HG03060 (cell line): ENCODE results near the gene GZMM.

Experiments
- ATAC-seq: cut with Tn5 transposase; IDR thresholded peaks from one replicate; pipeline ENCODE4 v1.9.1; 2021; ENCODE audit warnings: low read depth, moderate number of reproducible peaks; ENCODE audit not compliant: unreplicated experiment

GZMM gene

GRCh38 chr19:543910-544608, at the start of gene GZMM:
GZMM (plus strand) TSS chr19:544053; CDS start chr19:544072, 19 bp downstream.
- ATAC-seq: no peak

GRCh38 chr19:494171-495080, 49.4 kb upstream of the GZMM start:
- no peak for ATAC-seq

DNA sequence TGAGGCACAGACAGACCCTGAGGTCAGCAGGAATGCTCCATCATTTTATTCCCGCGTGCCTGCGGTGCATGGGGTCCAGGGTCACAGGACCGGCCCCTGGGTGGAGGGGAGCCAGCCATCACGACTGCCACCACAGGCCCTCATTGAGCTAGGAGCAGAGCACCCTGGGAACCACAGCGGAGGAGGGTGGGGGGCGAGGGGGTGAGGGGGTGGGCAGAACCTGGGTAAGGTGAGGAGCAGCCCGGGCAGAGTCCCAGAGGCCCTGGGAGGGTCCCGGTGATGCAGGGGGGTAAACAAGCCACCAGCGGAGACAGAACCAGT, 48.8 kb upstream of the GZMM start:
- no peak for ATAC-seq

DNA sequence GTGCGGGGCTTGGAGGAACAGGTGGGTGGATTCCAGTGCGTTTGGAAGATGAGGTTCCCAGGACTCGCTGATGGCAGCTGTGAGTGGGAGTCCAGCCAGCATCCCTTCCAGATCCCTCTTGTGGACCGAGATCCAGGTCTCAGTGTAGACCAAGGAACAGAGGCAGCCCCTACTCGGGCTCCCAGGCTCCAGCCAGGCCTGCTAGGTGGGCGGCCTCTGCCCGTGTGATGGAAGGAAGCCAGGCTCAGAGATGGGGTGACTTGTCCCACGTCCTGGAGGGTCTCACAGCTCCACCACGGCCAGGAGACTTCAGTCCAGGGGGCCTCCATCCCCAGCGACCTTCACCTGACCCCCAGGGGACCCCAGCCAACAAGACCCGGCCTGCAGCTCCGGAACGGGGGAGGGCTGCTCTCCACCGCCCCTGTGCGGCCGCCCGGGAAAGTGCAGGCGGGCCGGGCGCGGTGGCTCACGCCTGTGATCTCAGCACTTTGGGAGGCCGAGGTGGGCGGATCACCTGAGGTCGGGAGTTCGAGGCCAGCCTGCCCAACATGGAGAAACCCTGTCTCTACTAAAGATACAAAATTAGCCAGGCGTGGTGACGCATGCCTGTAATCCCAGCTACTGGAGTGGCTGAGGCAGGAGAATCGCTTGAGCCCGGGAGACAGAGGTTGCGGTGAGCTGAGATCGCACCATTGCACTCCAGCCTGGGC, 48.3 kb upstream of the GZMM start:
- ATAC-seq: no peak

DNA sequence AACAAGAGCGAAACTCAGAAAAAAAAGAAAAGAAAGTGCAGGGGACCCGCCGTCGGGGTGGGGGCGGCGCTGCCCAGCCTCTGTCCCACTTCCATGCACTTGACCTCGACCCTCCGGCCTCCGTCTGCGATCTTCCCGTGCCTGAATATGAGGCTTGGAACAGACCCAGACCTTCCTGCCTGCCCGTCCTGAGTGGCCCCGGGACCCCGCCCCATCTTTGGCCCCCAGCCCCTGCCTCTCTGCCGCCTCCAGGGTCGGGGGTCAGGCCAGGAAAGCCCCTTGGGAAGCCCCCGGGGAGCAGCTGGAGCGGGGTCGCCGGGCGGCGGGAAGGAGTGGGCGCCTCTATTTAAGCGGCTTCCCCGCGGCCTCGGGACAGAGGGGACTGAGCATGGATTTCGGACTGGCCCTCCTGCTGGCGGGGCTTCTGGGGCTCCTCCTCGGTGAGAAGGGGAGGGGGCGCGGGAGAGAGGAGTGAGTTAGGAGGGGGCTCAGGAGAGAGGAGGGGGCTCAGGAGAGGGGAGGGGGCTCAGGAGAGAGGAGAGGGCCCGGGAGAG, 47.7 kb upstream of the GZMM start, which contains the start of gene MADCAM1:
Gene MADCAM1 (plus strand): TSS at position 375 of the 554 bp plus-strand sequence. CDS start 14 bp downstream, at position 389.
- ATAC-seq: no peak

- no peak for ATAC-seq
These were observed 46.9 kb upstream of the GZMM start for GRCh38 chr19:496986-497385.

GRCh38 chr19:497491-497868, 46.4 kb upstream of the GZMM start:
- ATAC-seq: no peak

GRCh38 chr19:497869-498510, 45.9 kb upstream of the GZMM start:
- no peak for ATAC-seq

GRCh38 chr19:498511-498891, 45.4 kb upstream of the GZMM start:
- ATAC-seq: no peak

- no peak for ATAC-seq
These were observed 44.8 kb upstream of the GZMM start for GRCh38 chr19:498977-499623.

- ATAC-seq: no peak
These were observed 42.2 kb upstream of the GZMM start for GRCh38 chr19:501646-502045.

GRCh38 chr19:504616-505015, 39.2 kb upstream of the GZMM start:
- ATAC-seq: no peak

- ATAC-seq: peak; percentile 74
These were observed 37.2 kb upstream of the GZMM start for GRCh38 chr19:506404-507285.

DNA sequence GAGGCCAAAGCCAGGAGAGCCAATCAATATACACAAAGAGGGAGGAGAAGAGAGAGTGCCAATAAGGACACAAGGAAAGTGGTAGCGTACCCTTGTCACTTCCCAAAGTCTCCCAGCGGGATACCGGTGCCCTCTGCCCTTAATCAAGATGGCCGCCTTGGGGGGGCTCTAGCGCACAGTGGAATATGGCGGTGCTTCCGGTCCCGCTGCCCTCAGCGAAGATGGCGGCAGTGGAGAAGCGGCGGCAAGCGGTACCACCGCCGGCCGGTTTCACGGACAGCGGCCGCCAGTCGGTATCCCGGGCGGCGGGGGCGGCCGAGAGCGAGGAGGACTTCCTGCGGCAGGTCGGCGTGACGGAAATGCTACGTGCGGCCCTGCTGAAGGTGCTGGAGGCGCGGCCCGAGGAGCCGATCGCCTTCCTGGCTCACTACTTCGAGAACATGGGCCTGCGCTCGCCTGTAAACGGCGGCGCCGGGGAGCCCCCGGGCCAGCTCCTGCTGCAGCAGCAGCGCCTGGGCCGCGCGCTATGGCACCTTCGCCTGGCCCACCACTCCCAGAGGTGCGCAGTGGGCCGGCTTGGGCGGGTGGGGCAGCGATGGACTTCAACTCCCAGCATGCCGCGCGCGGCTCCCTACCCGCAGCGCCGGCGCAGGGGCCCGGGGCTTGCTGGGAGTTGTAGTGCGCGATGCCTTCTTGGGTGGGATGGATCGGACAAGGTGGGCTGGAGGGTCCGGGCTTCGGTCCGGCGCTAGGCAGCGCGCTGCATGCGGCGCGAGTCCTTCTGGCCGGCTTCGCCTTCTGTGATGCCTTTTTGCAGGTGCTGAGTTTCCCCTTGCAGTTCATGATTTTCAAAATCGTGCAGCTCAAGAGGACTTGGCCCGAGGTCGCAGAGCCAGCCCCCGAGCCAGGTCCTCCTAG, 36.3 kb upstream of the GZMM start, which contains the start of gene TPGS1:
Gene TPGS1 (plus strand): TSS at position 212 of the 918 bp plus-strand sequence. CDS start 10 bp downstream, at position 222.
- peak; percentile 29 for ATAC-seq

DNA sequence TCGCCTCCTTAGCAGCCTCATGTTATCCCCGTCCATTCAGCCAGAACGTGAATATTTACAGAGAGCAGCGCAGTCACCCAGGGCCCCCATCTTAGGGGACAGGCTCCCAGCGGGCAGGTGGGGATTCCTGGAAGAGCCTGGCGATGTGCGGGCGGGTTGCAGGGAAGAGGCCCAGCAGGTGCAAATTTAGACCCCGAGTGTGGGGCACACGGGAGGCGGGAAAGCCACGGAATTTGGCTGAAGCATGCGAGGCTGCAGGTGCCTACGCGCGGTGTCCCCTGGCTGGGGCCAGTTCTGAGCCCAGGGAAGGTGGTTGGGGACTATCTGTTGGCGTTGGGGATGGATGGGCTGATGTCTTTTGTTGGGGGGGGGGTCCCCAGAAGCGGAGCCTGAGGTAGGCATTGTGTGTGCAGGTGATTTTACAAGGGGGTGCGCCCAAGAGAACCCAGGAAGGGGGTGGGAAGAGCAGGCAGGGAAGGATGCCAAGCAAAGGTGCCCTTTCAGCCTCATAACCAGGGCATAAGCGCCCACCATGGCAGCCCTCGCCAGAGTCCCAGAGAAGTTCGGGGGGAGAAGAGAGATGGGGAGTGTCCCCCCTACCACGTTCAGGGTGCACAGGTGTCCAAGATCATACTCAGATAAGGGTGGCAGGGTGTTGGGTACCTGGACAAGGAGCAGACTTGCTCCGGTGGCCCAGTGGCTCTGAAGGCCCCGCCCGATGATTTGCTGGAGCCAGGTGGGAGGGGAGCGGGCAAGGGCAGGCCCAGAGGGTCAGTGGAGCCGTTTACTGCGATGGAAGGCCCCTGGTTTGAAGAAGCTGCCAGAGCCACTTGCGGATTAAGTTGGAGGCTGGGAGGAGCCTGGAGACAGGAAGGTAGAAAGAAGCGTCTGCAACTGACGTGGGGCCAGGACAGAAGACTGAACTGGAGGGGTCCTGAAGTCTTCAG, 35.4 kb upstream of the GZMM start:
- ATAC-seq: no peak

GRCh38 chr19:510606-511100, 33.2 kb upstream of the GZMM start:
- no peak for ATAC-seq
